GM13976 (cell line): ENCODE measurements around the gene PHTF2.
"Not testable (repeated sequence)": the region's sequence is repeated elsewhere in the genome, so short reads cannot be mapped to it uniquely, and the experiment has no call there.

Source experiments
- DNase-seq: peaks from one replicate; pipeline ENCODE4 v3.0.0; 2012; ENCODE audit warnings: low spot score
- CTCF ChIP-seq: IDR thresholded peaks from 2 replicates; pipeline ENCODE4 v1.5.1; 2012; ENCODE audit warnings: borderline replicate concordance, mild to moderate bottlenecking; ENCODE audit not compliant: insufficient read depth; ENCODE audit errors: extremely low read depth, missing control alignments, control extremely low read depth
- in situ Hi-C: fragments of 300-500 bp; cut with MboI; formaldehyde crosslinking; loops from one replicate; pipeline ENCODE4 v1.12.0; 2022; ENCODE audit warnings: low sequenced_read_pairs, mixed read lengths, inconsistent platforms; ENCODE audit not compliant: unreplicated experiment

Gene PHTF2

GRCh38 chr7:77782383-77782782 lies 16.2 kb upstream of the PHTF2 start:
- no peak for DNase-seq
- in situ Hi-C loops, result no loop called here
- no peak for TF ChIP-seq CTCF

GRCh38 chr7:77783111-77783510 lies 15.5 kb upstream of the PHTF2 start:
- no peak for TF ChIP-seq CTCF
- in situ Hi-C loops, result no loop called here
- DNase-seq, result no peak

- in situ Hi-C loops, result no loop called here
- DNase-seq, result no peak
- no peak for TF ChIP-seq CTCF
Observed at GRCh38 chr7:77783545-77783944, 15.0 kb upstream of the PHTF2 start.

GRCh38 chr7:77784426-77784825 lies 14.1 kb upstream of the PHTF2 start:
- in situ Hi-C loops, DNase-seq: not testable (repeated sequence)

- DNase-seq, result no peak
- TF ChIP-seq CTCF, result no peak
- in situ Hi-C loops, result no loop called here
Observed at GRCh38 chr7:77786018-77786417, 12.6 kb upstream of the PHTF2 start.

- no peak for DNase-seq
- TF ChIP-seq CTCF, result no peak
- in situ Hi-C loops, result no loop called here
Observed at GRCh38 chr7:77786741-77787140, 11.8 kb upstream of the PHTF2 start.

- TF ChIP-seq CTCF, result no peak
- in situ Hi-C loops, result no loop called here
- DNase-seq, result no peak
Observed at GRCh38 chr7:77788327-77788902, 10.2 kb upstream of the PHTF2 start.
